ENCODE data around the gene CLEC2L. TPM values are rescaled to one million over a fixed set of nuclear protein-coding genes. Genes with fewer than 3 reads are reported as not detected.

Gene CLEC2L
- total and polyA plus RNA-seq, 4 donors = 0.05 TPM; not detected in 3

DNA sequence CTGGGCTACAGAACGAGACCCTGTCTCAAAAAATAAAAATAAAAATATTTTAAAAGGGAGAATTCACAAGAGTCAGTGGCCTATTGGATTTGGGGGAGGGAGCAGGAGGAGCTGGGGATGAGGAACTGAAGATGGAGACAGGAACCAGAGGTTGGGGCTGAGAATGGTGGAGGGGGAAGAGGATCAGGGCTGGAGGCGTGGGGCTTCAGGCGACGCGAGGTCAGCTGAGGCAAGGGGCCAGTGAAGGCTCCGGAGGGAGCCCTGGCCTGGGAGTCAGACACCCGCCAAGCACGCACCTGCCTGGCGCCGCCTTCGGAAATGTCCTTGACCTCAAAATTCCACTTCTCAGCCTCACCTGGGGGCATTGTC lies 671 bp upstream of the CLEC2L start:
- H3K36me3 ChIP-seq (ENCODE audit: control insufficient read depth in 4 of 4, insufficient read depth in 3 of 4, low read depth in 1 of 4, low read length in 3 of 4) = no peaks in the 10 kb centered on the region
- DNase-seq (ENCODE audit: low spot score) = no peak
- 22% methylated on average over 11 of the region's 11 CpGs for WGBS
- peaks cover 0 to 2% (median 0%) of the 10 kb centered on the region in 4 donors for H3K4me1 ChIP-seq (ENCODE audit: control insufficient read depth in 4 of 4, insufficient read depth in 4 of 4, low read length in 3 of 4)
- no peak for TF ChIP-seq GABPA (IDR thresholded peaks at IDR 0.05 in 1 of 2, conservative IDR thresholded peaks at IDR 0.05 in 1 of 2)
- no peak for TF ChIP-seq SP1 (IDR thresholded peaks at IDR 0.05)
- TF ChIP-seq NR2F2 (IDR thresholded peaks at IDR 0.05) = no peak
- TF ChIP-seq, protein P1, sequence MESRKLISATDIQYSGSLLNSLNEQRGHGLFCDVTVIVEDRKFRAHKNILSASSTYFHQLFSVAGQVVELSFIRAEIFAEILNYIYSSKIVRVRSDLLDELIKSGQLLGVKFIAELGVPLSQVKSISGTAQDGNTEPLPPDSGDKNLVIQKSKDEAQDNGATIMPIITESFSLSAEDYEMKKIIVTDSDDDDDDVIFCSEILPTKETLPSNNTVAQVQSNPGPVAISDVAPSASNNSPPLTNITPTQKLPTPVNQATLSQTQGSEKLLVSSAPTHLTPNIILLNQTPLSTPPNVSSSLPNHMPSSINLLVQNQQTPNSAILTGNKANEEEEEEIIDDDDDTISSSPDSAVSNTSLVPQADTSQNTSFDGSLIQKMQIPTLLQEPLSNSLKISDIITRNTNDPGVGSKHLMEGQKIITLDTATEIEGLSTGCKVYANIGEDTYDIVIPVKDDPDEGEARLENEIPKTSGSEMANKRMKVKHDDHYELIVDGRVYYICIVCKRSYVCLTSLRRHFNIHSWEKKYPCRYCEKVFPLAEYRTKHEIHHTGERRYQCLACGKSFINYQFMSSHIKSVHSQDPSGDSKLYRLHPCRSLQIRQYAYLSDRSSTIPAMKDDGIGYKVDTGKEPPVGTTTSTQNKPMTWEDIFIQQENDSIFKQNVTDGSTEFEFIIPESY (IDR thresholded peaks at IDR 0.05) = no peak
- TF ChIP-seq EGR1 (IDR thresholded peaks at IDR 0.05; ENCODE audit: low read depth in 2 of 2) = no peak
- TF ChIP-seq, protein P2, sequence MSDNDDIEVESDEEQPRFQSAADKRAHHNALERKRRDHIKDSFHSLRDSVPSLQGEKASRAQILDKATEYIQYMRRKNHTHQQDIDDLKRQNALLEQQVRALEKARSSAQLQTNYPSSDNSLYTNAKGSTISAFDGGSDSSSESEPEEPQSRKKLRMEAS (IDR thresholded peaks at IDR 0.05) = no peak
- TF ChIP-seq, protein P3, sequence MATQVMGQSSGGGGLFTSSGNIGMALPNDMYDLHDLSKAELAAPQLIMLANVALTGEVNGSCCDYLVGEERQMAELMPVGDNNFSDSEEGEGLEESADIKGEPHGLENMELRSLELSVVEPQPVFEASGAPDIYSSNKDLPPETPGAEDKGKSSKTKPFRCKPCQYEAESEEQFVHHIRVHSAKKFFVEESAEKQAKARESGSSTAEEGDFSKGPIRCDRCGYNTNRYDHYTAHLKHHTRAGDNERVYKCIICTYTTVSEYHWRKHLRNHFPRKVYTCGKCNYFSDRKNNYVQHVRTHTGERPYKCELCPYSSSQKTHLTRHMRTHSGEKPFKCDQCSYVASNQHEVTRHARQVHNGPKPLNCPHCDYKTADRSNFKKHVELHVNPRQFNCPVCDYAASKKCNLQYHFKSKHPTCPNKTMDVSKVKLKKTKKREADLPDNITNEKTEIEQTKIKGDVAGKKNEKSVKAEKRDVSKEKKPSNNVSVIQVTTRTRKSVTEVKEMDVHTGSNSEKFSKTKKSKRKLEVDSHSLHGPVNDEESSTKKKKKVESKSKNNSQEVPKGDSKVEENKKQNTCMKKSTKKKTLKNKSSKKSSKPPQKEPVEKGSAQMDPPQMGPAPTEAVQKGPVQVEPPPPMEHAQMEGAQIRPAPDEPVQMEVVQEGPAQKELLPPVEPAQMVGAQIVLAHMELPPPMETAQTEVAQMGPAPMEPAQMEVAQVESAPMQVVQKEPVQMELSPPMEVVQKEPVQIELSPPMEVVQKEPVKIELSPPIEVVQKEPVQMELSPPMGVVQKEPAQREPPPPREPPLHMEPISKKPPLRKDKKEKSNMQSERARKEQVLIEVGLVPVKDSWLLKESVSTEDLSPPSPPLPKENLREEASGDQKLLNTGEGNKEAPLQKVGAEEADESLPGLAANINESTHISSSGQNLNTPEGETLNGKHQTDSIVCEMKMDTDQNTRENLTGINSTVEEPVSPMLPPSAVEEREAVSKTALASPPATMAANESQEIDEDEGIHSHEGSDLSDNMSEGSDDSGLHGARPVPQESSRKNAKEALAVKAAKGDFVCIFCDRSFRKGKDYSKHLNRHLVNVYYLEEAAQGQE (IDR thresholded peaks at IDR 0.05) = no peak
- no peak for TF ChIP-seq TAF1 (conservative IDR thresholded peaks at IDR 0.05)
- TF ChIP-seq YY1 (IDR thresholded peaks at IDR 0.05) = no peak
- TF ChIP-seq, protein P4, sequence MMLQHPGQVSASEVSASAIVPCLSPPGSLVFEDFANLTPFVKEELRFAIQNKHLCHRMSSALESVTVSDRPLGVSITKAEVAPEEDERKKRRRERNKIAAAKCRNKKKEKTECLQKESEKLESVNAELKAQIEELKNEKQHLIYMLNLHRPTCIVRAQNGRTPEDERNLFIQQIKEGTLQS (IDR thresholded peaks at IDR 0.05) = no peak
- TF ChIP-seq HNF4G (IDR thresholded peaks at IDR 0.05) = no peak
- no peak for TF ChIP-seq FOXA2 (IDR thresholded peaks at IDR 0.05)
- TF ChIP-seq, protein P5, sequence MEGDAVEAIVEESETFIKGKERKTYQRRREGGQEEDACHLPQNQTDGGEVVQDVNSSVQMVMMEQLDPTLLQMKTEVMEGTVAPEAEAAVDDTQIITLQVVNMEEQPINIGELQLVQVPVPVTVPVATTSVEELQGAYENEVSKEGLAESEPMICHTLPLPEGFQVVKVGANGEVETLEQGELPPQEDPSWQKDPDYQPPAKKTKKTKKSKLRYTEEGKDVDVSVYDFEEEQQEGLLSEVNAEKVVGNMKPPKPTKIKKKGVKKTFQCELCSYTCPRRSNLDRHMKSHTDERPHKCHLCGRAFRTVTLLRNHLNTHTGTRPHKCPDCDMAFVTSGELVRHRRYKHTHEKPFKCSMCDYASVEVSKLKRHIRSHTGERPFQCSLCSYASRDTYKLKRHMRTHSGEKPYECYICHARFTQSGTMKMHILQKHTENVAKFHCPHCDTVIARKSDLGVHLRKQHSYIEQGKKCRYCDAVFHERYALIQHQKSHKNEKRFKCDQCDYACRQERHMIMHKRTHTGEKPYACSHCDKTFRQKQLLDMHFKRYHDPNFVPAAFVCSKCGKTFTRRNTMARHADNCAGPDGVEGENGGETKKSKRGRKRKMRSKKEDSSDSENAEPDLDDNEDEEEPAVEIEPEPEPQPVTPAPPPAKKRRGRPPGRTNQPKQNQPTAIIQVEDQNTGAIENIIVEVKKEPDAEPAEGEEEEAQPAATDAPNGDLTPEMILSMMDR (IDR thresholded peaks at IDR 0.05; ENCODE audit: low read depth, low read length, missing input control) = no peak
- TF ChIP-seq RAD21 (IDR thresholded peaks at IDR 0.05) = no peak
- TF ChIP-seq FOXA1 (IDR thresholded peaks at IDR 0.05) = no peak
- TF ChIP-seq RXRA (IDR thresholded peaks at IDR 0.05) = no peak
- no peak for TF ChIP-seq JUND (IDR thresholded peaks at IDR 0.05)
- TF ChIP-seq HNF4A (conservative IDR thresholded peaks at IDR 0.05) = no peak
- no peak overlapping the region for H3K27ac ChIP-seq (ENCODE audit: low read depth in 1 of 2, low read length in 2 of 2)
- H3K27me3 ChIP-seq (ENCODE audit: control insufficient read depth in 4 of 4, insufficient read depth in 4 of 4, low read length in 3 of 4) = peaks cover 0 to 7% (median 2%) of the 10 kb centered on the region in 4 donors
- H3K4me3 ChIP-seq (ENCODE audit: low read depth in 1 of 3, low read length in 3 of 3) = no peak overlapping the region
- H3K9ac ChIP-seq (ENCODE audit: low read depth in 1 of 2, low read length in 2 of 2) = no peak overlapping the region
- H3K9me3 ChIP-seq (ENCODE audit: control insufficient read depth in 4 of 4, low read length in 3 of 4) = no peaks in the 10 kb centered on the region

Data from liver (tissue), 9 donors.